HK-2 (cell line): ENCODE measurements around the gene ZNF722.
"Not testable (repeated sequence)": the region's sequence is repeated elsewhere in the genome, so short reads cannot be mapped to it uniquely, and the experiment has no call there.

Experiments used
- DNase-seq: peaks from one replicate; pipeline ENCODE4 v3.0.0-alpha.2; 2018; ENCODE audit not compliant: unreplicated experiment

ZNF722 gene

DNA sequence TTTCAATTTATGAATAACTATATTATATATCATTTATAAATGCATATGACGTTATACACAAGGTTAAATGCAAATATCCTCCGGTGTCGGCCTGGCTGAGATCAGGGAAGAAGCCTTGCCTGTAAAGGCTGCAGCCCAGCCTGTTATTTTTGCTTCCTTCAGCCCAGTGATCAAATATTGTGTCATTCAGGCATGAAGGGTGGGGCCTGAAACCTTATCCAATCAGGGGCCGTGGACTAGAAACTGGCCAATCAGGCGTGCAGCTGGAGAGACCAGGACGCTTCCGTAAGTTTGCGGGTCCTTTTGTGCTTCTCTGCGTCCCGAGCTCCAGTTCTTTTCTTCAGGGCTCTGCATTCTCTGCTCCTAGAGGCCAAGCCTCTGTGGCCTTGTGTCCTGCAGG lies at the start of gene ZNF722:
TSS of gene ZNF722 (plus strand) at position 301 of the 400 bp plus-strand sequence. CDS start 113 bp downstream, outside the sequence.
- DNase-seq, result no peak

DNA sequence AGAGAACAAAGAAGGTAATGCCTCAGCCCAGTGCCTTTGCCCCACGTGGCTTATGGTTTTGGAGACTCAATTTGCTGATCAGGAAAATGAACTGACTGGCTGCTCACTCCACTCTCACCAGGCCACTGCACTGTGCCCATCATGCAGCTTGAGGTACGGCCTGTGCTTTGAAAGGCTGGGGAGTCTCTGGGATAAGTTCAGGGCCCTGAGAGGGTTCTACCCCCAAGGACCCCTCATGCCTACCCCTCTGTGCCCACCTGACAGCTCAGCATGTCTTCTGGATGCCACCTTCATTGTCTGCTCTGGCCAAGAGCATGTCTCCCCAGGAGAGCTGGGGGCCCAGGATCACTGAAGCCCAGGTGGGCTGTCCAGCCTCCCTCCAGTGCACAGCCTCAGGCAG lies 45.5 kb upstream of the ZNF722 start:
- DNase-seq, result no peak

DNA sequence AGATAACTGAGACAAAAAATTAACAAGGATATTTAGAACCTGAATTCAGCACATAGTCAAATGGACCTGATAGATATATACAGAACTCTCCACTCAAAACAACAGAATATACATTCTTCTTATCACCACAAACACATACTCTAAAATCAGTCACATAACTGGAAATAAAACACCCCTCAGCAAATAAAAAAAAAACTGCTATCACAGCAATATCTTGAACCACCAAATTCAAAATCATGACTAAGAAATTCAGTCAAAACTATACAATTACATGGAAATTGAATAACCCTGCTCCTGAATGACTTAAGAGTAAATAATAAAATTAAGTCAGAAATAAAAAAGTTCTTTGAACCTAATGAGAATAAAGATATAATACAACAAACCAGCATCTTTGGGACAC lies 30.0 kb upstream of the ZNF722 start:
- DNase-seq, result no peak

DNA sequence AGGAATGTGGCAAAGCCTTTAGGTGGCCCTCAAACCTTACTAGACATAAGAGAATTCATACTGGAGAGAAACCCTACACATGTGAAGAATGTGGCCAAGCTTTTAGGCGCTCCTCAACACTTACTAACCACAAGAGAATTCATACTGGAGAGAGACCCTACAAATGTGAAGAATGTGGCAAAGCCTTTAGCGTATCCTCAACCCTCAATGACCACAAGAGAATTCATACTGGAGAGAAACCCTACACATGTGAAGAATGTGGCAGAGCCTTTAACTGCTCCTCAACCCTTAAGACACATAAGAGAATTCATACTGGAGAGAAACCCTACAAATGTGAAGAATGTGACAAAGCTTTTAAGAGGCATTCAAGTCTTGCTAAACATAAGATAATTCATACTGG lies 16.8 kb downstream of the ZNF722 start:
- DNase-seq, result not testable (repeated sequence)

DNA sequence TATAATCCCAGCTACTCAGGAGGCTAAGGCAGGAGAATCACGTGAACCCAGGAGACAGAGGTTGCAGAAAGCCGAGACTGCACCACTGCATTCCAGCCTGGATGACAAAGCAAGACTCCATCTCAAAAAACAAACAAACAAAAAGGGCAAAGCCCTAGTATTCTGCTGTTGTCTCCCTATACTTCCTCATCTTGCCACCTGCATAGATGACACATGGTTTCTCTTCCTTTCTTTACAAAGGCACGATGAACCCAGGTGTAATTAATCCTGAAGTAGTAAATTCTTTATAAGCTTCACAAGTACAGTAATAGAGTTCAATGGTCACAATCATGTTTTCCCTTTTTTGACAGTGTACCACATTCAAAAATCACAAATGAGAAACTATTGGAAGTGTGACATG lies 36.7 kb downstream of the ZNF722 start:
- DNase-seq, result no peak

DNA sequence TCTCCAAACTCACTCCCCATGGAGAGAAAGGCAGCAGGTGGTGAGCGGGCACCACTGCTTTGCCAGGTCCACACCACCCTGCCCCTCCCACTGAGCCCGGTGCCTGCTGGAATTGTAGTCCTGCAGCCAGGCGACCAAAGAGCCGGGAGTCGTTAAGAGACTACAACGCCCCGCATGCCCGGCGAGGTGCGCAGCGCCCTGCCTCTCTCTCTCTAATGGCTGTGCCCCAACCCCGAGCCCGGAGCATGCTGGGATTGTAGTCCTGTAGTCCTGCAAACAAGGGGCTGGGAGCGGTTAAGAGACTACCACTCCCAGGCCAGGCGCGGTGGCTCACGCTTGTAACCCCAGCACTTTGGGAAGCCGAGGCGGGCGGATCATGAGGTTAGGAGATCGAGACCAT lies 38.4 kb downstream of the ZNF722 start:
- no peak for DNase-seq

DNA sequence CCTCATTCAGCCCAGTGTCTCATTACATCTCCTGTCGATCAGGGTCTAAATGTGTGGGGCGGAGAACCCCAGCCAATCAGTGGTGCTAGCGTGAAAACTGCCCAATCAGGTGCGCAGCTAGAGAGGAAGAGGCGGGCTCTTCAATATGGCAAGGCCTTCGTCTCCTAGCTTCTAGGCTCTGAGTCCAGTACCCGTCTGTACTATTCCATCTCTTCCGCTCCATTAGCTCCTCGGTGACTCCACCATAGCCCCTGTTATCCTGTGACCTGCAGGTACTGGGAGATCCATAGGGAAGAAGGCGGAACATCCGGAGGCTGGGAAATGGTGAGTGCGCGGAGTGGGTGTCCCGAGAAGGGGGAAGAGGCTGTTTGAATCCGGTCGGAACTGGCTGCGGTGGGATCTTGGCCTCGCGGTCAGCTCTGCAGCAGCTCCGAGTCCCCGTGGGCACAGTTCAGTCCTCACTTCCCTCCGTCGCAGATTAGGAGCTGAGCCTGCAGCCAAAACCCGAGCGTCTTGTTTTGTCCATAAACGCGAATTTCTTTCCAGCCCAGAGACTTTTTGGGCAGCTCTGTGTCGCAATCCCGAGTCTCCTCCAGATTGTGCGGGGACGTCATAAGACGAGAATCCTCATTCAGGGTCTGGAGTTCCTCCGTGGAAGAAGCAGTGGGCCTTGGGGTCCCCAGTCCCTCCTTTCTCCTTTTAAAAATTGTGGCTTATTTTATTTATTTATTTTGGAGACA lies 46.8 kb downstream of the ZNF722 start, which contains the start of gene ZNF727:
TSS of gene ZNF727 (plus strand) at position 134 of the 740 bp plus-strand sequence. CDS start at position 322, 188 bp downstream.
- no peak for DNase-seq

DNA sequence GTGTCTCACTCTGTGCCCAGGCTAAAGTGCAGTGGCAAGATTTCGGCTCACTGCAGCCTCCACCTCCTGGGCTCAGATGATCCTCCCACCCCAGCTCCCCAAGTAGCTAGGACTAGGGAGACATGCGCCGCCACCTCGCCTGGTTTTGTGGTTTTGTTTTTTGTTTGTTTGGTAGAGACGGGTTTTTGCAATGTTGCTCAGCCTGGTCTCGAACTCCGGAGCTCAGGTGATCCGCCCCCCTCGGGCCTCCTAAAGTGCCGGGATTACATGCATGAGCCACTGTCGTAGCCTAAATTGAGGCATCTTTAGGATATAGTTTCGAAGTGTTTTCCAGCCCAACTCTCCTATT lies 47.4 kb downstream of the ZNF722 start:
- DNase-seq, result no peak
